T-helper 1 cell (primary cell): ENCODE data around the gene PITPNM1.
"Not testable (repeated sequence)": the region's sequence is repeated elsewhere in the genome, so short reads cannot be mapped to it uniquely, and the experiment has no call there.

Experiments
- DNase-seq, 5 donors: peaks; one replicate each; pipeline ENCODE4 v3.0.0-alpha.2; 2012 to 2020
- total RNA-seq, 4 donors: gene quantifications; one replicate each; lab custom pipeline; 2026; lab: John Stamatoyannopoulos, UW

Gene PITPNM1
- 97.7 to 118 (median 107) reads per million in 4 donors for total RNA-seq

GRCh38 chr11:67504950-67505581 is at the start of gene PITPNM1:
Gene PITPNM1 (minus strand): TSS chr11:67505363. CDS start chr11:67504180, 1,183 bp downstream.
- peak; percentile 55 to 74 (median 60) for DNase-seq

- DNase-seq = not testable (repeated sequence)
Observed at GRCh38 chr11:67551697-67552096, 46.5 kb upstream of the PITPNM1 start.

- DNase-seq = no peak
Observed at GRCh38 chr11:67551127-67551526, 46.0 kb upstream of the PITPNM1 start.

GRCh38 chr11:67548555-67549110 is 43.5 kb upstream of the PITPNM1 start:
- DNase-seq = no peak

- DNase-seq = not testable (repeated sequence)
Observed at GRCh38 chr11:67548112-67548511, 42.9 kb upstream of the PITPNM1 start.

GRCh38 chr11:67545280-67545679 is 40.1 kb upstream of the PITPNM1 start:
- DNase-seq = no peak

GRCh38 chr11:67544616-67545242 is 39.6 kb upstream of the PITPNM1 start:
- no peak for DNase-seq

- no peak for DNase-seq
Observed at GRCh38 chr11:67543585-67543984, 38.4 kb upstream of the PITPNM1 start.

GRCh38 chr11:67542971-67543370 is 37.8 kb upstream of the PITPNM1 start:
- DNase-seq = no peak

GRCh38 chr11:67542169-67542568 is 37.0 kb upstream of the PITPNM1 start:
- no peak for DNase-seq

- DNase-seq = no peak
Observed at GRCh38 chr11:67541198-67541597, 36.0 kb upstream of the PITPNM1 start.

GRCh38 chr11:67539550-67539949 is 34.4 kb upstream of the PITPNM1 start:
- DNase-seq = no peak

- DNase-seq = no peak
Observed at GRCh38 chr11:67538823-67539505, 33.8 kb upstream of the PITPNM1 start.

GRCh38 chr11:67538306-67538705 is 33.1 kb upstream of the PITPNM1 start:
- DNase-seq = no peak

- no peak for DNase-seq
Observed at GRCh38 chr11:67535561-67535960, 30.4 kb upstream of the PITPNM1 start.

- no peak for DNase-seq
Observed at GRCh38 chr11:67534070-67534679, 29.0 kb upstream of the PITPNM1 start.

- no peak for DNase-seq
Observed at GRCh38 chr11:67532889-67533288, 27.7 kb upstream of the PITPNM1 start.

GRCh38 chr11:67530282-67530592 is 25.1 kb upstream of the PITPNM1 start:
- no peak for DNase-seq

- no peak for DNase-seq
Observed at GRCh38 chr11:67528376-67528775, 23.2 kb upstream of the PITPNM1 start.

GRCh38 chr11:67525275-67525976 is 20.3 kb upstream of the PITPNM1 start:
- no peak for DNase-seq

GRCh38 chr11:67524480-67524808 is 19.3 kb upstream of the PITPNM1 start:
- no peak for DNase-seq

- DNase-seq = no peak
Observed at GRCh38 chr11:67523556-67524479, 18.7 kb upstream of the PITPNM1 start.
